HG03460 (cell line): ENCODE data around the gene ADCK1.
"Not testable (repeated sequence)": the region's sequence is repeated elsewhere in the genome, so short reads cannot be mapped to it uniquely, and the experiment has no call there.

Source experiments
- ATAC-seq: cut with Tn5 transposase; IDR thresholded peaks from one replicate; pipeline ENCODE4 v1.9.1; 2021; ENCODE audit not compliant: unreplicated experiment

The ADCK1 gene

GRCh38 chr14:77864085-77864484 lies 64.2 kb downstream of the ADCK1 start:
- ATAC-seq, result no peak

GRCh38 chr14:77864580-77864979 lies 64.7 kb downstream of the ADCK1 start:
- no peak for ATAC-seq

GRCh38 chr14:77865455-77865854 lies 65.5 kb downstream of the ADCK1 start:
- ATAC-seq, result no peak

DNA sequence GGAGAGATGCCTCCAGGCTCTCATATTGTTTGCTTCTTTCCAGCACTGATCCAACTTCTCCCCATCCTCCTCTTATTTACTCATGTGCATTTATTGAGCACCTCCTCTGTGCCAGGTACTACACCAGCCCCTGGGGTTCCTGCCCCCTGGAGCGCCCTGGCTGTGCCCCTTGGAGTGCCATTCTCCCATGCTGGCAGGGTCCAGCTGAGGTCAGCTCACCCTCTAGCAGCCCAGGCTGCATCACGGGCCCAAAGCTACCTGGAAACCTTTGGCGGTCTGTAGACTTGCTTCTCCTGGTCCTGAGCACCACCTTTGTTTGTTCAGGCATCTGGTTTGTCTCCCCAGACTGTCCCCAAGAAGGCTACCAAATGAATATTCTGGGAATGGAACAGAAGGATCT lies 67.0 kb downstream of the ADCK1 start:
- no peak for ATAC-seq

DNA sequence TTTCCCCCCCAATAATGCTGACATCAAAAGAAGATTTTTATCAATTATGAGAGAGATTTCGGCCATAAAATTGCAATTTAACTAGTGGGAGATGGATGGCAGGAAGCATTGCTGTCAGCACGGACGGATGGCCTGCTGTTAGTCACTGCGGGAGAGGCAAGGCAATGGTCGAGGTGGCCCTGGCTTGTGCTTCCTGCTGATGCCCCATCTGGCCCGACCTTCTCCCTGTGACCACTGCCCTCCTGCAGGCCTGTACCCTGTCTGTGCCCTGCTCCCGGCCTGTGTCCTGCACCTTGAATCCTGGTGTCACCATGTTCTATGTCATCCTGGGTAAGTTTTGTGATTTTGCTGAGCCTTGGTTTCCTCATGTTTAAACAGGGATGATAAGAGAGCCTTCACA lies 67.6 kb downstream of the ADCK1 start:
- no peak for ATAC-seq

- no peak for ATAC-seq
These were observed 68.8 kb downstream of the ADCK1 start for GRCh38 chr14:77868552-77869285.

DNA sequence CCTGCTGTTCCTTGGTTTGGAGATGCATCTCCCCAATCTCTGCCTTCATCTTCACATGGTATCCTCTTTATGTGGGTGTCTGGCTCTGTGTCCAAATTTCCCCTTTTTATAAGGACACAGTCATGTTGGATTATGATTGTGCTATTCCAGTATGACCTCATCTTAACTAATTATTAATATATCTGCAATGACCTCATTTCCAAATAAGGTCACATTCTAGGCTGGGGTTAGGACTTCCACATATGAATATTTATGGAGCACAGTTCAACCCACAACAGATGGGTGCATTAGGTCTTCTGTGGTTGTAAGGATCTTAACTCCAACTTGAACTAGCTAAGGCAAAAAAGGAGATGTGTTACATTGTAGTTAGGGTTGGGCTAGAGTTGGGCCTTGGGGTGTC lies 69.4 kb downstream of the ADCK1 start:
- ATAC-seq, result no peak

- no peak for ATAC-seq
These were observed 70.7 kb downstream of the ADCK1 start for GRCh38 chr14:77870646-77871045.

DNA sequence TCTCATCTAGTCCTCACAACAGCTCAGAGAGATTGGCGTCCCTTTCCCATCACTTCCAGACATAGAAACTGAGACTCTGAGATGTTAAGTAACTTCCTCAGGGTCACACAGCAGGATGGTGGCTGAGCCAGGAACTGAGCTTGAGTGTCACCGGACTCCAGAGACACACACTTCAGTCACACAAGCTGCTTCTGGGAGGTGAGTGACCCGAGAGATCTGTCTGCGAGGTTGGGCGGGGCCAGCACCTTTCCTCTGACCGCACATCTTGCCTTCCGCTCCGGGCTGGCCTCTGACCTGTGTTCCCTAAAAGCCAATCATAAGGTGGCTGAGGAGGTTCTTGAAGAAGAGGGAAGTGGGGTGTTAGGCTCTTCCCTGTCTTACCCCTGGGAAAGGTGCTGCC lies 72.2 kb downstream of the ADCK1 start:
- ATAC-seq, result no peak

GRCh38 chr14:77872983-77873382 lies 73.1 kb downstream of the ADCK1 start:
- no peak for ATAC-seq

DNA sequence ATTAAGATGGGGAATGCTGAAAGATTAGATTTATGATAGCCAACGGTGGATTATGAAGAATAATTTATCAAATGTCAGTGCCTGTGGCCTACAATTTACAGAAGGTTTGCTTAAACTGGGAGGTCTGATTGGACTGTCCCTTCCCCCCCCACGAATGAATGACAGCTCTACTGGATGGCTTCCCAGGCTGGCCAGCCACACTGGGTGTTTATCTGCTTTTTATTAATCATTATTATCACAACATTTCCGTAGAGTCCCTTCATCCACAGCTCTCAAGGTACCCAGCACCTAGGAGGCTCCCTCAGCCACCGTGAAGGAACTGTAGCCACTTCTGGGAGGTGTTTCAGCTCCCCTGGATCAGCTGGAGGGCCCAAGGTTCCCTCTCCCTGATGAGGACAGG lies 78.9 kb downstream of the ADCK1 start:
- no peak for ATAC-seq

DNA sequence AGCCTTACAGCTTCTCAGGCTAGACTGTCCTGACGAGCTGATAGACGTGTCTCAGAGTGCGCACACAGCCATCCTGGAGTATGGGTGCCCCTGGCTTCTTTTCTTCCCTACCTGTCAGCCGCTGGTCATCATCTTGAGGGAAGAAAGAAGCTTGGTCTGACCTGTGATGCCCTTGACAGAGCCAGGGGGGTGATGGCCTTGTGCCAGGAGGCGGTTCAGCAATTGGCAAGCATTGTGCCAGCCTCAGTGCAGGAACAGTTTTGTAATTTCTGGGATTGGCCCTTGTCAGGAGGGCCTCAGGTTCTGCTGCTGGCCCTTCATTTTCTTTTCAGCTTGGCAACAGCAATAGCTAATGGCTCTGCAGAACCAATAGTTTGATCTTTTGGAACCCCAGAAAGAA lies 80.1 kb downstream of the ADCK1 start:
- ATAC-seq, result no peak

GRCh38 chr14:77882098-77882497 lies 82.2 kb downstream of the ADCK1 start:
- no peak for ATAC-seq

DNA sequence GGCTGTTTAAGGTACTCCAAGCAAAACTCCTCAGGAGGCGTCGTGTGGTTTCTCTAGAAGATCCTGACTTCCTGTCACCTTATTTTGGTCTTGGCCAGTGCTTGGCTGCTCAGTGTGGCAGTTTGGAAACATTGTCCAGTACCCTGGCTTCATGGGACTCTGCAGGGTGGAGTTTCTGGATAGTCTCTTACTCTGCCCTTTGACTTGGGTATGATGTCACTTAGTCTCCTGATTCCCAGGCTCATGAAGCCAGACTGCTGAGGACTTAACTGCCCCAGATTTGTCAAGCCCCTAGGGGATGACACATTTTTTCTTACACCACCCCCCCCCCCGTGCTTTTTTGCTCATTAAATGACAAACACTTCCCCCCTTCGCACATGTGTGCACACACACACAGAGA lies 82.7 kb downstream of the ADCK1 start:
- ATAC-seq, result no peak

DNA sequence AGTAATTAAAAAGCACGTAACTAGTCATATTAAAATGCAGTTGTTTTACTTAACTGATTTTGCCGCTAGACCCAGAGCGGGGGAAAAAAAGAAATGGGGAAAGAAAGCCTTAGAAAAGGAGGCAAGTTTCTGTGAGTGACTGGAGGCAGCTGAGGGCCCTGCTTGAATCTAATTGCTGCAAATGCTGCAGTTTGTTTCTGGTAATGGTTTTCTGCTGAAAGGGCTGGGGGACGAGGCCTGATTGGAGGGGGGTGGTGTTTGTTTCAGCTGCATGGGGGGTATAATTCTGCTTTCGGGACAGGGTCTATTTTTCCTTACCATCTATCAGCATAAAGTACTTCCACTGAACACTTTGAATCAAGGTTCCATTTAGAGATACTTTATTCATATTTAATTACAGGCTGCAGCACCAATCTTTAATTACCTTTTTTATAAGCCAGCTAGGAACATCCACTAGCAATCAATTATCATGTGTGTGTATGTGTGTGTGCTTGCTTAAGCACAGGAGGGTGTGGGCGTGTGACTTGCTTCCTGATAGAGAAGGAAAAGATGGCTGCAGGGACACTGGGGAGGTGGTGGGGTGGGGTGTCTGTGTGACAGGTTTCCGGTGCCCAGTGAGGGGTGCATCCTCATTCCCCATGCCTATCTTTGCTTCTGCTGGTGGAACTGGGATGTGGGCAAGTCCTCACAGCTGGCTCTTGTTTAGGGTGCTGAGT lies 83.4 kb downstream of the ADCK1 start:
- ATAC-seq, result no peak

DNA sequence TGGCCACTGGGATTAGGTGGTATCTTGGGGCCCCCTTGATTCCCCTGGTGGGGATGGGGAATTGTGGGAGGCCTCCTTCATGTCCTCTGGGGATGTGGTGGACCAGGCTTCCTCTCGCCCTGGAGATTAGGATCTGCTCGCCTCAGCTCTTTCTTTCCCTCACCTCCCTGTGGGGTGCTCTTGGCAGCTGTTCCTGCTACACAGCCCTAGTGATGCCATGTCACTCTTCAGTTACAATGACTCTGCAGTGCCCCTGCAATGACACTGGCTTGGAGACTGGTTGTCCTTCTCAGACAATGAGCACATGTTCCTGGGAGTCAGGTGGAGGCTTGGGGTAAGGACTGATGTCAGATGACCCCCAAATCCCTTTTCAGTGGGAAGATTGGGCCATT lies 83.9 kb downstream of the ADCK1 start:
- no peak for ATAC-seq

DNA sequence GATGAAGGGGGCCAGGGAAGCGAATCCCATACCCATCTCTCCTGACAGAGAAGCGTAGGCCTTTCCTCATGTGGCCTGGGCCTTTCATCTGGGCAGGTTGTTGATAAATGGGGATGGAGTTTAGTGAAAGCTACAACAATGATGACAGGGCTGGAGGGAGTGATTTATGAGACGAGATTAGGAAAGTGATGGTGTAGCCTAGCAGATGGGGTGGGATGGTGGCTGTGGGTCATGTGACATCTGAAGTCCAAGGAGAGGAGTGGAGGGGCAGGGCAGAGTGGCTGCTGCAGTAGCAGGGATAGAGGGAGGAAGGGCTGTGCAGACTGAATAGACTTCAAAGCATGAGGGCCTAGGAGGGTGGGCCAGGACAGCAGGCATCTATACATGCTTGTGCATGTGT lies 85.5 kb downstream of the ADCK1 start:
- ATAC-seq, result no peak

DNA sequence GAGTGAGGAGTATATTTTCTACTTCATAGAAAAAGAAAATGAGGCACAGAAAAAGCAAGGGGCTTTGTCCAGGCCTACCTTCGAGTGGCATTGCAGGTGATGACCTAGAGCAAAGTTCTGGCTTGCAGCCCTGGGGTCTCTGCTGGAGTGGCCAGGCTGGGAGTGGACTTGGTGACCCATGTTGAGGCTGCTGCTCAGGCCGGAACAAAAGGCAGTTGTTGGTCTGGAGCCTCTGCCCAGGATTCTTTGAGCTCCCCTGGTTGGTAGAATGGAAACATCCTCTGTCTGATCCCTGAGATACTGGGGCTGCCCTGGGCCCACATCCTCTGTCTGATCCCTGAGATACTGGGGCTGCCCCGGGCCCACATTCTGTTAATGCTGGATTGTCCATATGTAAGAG lies 86.1 kb downstream of the ADCK1 start:
- no peak for ATAC-seq

DNA sequence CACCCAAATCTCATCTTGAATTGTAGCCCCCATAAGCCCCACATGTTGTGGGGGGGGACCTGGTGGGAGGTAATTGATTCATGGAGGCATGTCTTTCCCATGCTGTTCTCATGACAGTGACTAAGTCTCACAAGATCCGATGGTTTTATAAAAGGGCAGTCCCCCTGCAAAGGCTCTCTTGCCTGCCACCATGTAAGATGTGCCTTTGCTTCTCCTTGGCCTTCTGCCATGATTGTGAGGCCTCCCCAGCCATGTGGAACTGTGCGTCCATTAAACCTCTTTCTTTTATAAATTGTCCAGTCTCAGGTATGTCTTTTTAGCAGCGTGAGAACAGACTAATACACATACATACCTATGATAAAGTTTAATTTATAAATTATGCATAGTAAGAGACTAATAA lies 89.0 kb downstream of the ADCK1 start:
- ATAC-seq, result not testable (repeated sequence)

DNA sequence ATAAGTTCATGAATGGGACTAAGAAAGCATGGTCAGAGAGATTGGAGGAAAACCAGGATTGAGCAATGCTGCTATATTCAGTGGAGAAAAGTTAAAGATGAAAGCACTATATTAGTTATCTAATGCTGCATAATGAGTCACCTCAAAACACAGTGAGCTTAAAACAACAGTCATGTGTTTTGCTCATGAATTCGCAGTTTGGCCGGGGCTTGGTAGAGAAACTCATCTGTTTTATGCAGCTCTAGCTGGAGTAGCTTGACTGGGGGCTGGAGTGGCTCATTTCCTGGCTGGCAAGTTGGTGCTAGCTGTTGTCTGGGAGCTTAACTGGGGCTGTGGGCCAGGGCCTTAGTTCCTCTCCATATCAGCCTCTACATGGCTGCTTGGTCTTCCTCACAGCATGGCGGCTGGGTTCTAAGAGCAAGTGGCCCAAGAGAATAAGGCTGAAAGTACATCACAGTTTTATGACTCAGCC lies 90.1 kb downstream of the ADCK1 start:
- no peak for ATAC-seq

DNA sequence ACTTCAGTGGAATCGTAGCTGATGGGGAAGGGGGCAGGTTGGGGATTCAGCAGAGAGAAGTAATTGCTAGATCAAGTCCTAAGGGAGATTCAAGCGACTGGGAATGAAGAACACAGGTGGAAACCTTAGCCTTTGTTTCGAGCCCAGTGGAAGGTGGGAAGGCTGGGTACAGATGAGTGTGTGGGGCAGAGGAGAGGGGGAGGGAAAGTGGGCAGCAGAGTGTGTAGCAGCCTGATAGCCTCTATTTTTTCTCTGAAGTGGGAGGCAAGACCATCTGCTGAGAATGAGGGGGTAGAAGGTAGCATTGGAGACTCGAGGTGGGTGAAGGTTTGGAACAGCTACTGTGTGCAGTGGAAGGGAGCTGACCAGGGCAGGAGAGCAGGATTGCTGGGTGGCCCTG lies 91.0 kb downstream of the ADCK1 start:
- no peak for ATAC-seq

DNA sequence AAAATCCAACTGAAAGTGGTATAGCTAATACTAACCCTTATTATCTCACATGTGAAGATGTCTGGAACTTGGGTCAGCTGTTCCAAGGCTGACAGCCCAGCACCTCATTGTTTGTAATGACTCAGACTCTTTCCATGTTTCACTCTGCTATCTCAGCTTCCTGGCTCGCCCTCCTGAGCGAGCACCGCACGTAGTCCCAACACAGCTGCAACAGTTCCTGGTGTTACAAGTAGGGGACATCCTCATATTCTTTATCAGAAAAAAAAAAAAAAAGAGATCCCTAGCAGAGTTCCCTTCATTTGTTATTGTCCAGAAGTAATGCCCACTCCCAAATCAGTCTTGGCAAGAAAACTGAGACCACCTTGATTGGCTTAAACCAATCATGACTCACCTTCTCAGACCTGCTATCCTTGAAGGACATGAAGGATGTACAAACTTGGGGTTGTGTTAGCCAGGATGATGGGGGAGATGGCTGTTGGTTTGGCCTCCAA lies 92.5 kb downstream of the ADCK1 start:
- no peak for ATAC-seq
